BJ (cell line): ENCODE results near the gene PFKFB4. TPM values are rescaled to one million over a fixed set of nuclear protein-coding genes. Genes with fewer than 3 reads are reported as not detected.
"Not testable (repeated sequence)": the region's sequence is repeated elsewhere in the genome, so short reads cannot be mapped to it uniquely, and the experiment has no call there.

Source experiments
- CTCF ChIA-PET: fragments of 350-600 bp; formaldehyde crosslinking; extraction: SDS; loops from one replicate; lab custom pipeline; 2021; ENCODE audit warnings: antibody characterized with exemption, inconsistent platforms; lab: Yijun Ruan, JAX
- POLR2A ChIA-PET: fragments of 300-600 bp; sonication (Branson Sonifier 250); formaldehyde crosslinking; extraction: SDS; loops from one replicate; lab custom pipeline; 2021; ENCODE audit warnings: antibody characterized with exemption; lab: Charles Lee
- DNase-seq: peaks from one replicate; pipeline ENCODE4 v3.0.0-alpha.2; 2011; ENCODE audit warnings: low read depth
- H3K27me3 ChIP-seq: 2 replicates; pipeline ENCODE4 v1.6.0; 2011; ENCODE audit warnings: low read length; ENCODE audit not compliant: control insufficient read depth, insufficient read depth
- H3K36me3 ChIP-seq: 2 replicates; pipeline ENCODE4 v1.5.1; 2011; ENCODE audit warnings: low read length; ENCODE audit not compliant: control insufficient read depth, insufficient read depth
- H3K4me3 ChIP-seq: 2 replicates; pipeline ENCODE4 v1.5.1; 2011; ENCODE audit warnings: low read depth, mild to moderate bottlenecking, control low read depth, low read length
- polyA plus RNA-seq: library from polyadenylated mRNA; depleted of rRNA; stranded (reverse); fragments of >200 nt; gene quantifications from 2 replicates; pipeline ENCODE4 v1.2.3, GENCODE V29; 2011
- TF ChIP-seq, protein P1 (sequence below): IDR thresholded peaks from 2 replicates; pipeline ENCODE4 v1.5.1; 2011; ENCODE audit warnings: low read depth, mild to moderate bottlenecking, control low read depth, inconsistent platforms, low read length, moderate library complexity; ENCODE audit not compliant: insufficient read depth

Gene PFKFB4
- polyA plus RNA-seq, 1 experiment, result 12.8 TPM

DNA sequence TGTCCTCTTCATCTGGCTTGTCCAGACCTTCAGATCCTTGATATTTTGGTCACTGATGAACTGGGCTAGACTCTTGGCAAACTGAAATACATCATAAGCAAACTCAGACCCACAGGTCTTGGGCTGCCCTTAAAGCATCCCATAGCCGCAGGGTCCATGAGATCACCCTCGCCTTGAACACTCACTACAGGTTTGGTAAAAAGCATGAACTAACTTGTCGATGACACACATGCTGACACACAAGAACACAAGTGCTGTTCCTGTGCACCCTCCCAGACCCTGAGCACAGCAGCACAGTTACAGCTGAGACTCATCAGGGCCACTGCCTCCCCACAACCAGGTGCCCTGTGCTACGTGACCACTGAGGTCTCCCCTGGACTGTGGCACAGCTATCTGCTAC is 21.0 kb downstream of the PFKFB4 start:
- H3K4me3 ChIP-seq, result no peak overlapping the region
- TF ChIP-seq, protein P1, sequence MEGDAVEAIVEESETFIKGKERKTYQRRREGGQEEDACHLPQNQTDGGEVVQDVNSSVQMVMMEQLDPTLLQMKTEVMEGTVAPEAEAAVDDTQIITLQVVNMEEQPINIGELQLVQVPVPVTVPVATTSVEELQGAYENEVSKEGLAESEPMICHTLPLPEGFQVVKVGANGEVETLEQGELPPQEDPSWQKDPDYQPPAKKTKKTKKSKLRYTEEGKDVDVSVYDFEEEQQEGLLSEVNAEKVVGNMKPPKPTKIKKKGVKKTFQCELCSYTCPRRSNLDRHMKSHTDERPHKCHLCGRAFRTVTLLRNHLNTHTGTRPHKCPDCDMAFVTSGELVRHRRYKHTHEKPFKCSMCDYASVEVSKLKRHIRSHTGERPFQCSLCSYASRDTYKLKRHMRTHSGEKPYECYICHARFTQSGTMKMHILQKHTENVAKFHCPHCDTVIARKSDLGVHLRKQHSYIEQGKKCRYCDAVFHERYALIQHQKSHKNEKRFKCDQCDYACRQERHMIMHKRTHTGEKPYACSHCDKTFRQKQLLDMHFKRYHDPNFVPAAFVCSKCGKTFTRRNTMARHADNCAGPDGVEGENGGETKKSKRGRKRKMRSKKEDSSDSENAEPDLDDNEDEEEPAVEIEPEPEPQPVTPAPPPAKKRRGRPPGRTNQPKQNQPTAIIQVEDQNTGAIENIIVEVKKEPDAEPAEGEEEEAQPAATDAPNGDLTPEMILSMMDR, result no peak
- DNase-seq, result no peak
- peaks cover 36% of the 10 kb centered on the region for H3K36me3 ChIP-seq
- POLR2A ChIA-PET, result no interaction called here
- CTCF ChIA-PET, result interaction anchor here (1.8 kb wide), 1 partner anchor 14 kb away, joined by 7 read pairs; no protein-coding TSS in a partner anchor
- no peaks in the 10 kb centered on the region for H3K27me3 ChIP-seq

DNA sequence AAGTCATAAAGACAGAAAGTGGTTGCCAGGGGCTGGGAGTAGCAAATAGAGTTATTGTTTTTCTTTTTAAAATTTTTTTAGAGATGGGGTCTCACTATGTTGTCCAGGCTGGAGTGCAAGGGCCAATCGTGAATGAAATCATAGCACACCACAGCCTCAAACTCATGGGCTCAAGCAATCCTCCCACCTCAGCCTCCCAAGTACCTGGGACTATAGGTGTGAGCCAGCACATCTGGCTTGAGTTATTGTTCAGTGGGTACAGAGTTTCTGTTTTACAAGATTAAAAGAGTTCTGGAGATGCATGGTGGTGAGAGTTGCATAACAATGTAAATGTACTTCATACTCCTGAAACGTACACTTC is 23.6 kb downstream of the PFKFB4 start:
- TF ChIP-seq, protein P1, result no peak
- peaks cover 23% of the 10 kb centered on the region for H3K36me3 ChIP-seq
- ChIA-PET CTCF (interaction anchor here (0.8 to 1.2 kb wide), 3 partner anchors 16 to 28 kb away, joined by 3 to 5 read pairs (median 4); no protein-coding TSS in a partner anchor), POLR2A (no interaction called here)
- H3K4me3 ChIP-seq, result no peak overlapping the region
- no peak for DNase-seq
- H3K27me3 ChIP-seq, result no peaks in the 10 kb centered on the region

DNA sequence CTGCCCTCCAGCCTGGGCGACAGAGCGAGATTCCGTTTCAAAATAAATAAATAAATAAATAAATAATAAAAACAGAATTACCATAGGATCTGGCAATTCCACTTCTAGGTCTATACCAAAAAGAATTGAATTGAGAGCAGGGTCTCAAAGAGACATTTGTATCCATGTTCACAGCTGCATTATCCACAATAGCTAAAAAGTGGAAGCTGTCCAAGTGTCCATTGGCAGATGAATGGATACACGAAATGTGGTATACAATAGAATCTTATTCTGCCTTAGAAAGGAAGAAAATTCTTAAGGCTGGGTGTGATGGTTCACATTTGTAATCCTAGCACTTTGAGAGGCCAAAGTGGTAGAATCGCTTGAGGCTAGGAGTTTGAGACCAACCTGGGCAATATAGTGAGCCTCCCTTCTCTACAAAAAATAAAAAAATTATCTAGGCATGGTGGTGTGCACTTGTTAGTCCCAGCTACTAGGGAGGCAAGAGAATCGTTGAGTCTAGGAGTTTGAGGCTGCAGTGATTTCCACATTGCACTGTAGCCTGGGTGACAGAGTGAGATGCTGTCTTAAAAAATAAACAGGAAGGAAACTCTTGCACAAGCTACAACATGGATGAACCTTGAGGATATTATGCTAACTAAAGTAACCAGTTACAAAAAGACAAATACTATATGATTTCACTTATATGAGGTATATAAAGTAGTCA is 24.2 kb downstream of the PFKFB4 start:
- no peaks in the 10 kb centered on the region for H3K27me3 ChIP-seq
- peaks cover 23% of the 10 kb centered on the region for H3K36me3 ChIP-seq
- no peak for DNase-seq
- ChIA-PET POLR2A (no interaction called here), CTCF (interaction anchor here (1.1 to 1.4 kb wide), 2 partner anchors 17 to 23 kb away, joined by 3 to 5 read pairs; no protein-coding TSS in a partner anchor)
- TF ChIP-seq, protein P1, result no peak
- no peak overlapping the region for H3K4me3 ChIP-seq

DNA sequence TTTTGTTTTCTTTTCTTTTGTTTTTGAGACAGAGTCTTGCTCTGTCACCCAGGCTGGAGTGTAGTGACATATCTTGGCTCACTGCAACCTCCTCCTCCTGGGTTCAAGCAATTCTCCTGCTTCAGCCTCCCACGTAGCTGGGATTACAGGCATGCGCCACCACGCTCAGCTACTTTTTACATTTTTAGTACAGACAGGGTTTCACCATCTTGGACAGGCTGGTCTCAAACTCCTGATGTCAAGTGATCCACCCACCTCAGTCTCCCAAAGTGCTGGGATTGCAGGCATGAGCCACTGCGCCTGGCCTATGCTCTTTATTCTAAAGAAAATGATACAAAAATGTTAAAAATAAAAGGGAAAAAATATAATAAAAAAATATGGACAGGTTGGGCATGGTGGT is 25.9 kb downstream of the PFKFB4 start:
- ChIA-PET POLR2A (interaction anchor here (0.5 kb wide), 1 partner anchor 517 kb away, joined by 3 read pairs; no protein-coding TSS in a partner anchor), CTCF (interaction anchor here (1.3 to 2.3 kb wide), 3 partner anchors 10 to 95 kb away, joined by 3 to 6 read pairs (median 3); no protein-coding TSS in a partner anchor)
- not testable (repeated sequence) for H3K4me3 ChIP-seq, H3K27me3 ChIP-seq, H3K36me3 ChIP-seq, DNase-seq

DNA sequence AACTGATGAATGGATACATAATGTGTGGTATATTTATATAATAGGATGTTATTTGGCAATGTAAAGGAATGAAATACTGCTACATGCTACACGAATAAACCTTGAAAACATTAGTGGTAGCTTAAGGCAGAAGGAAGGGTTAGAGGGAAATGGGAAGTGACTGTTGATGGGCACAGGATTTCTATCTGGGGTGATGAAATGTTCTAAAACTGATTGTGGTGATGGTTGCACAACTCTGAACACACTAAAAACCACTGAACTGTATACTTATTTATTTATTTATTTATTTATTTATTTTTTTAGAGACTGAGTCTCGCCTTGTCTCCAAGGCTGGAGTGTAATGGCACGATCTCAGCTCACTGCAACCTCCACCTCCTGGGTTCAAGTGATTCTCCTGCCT is 27.8 kb downstream of the PFKFB4 start:
- ChIA-PET CTCF (interaction anchor here (1.7 kb wide), 1 partner anchor 20 kb away, joined by 8 read pairs; no protein-coding TSS in a partner anchor), POLR2A (no interaction called here)
- H3K27me3 ChIP-seq, result no peaks in the 10 kb centered on the region
- H3K4me3 ChIP-seq, result no peak overlapping the region
- TF ChIP-seq, protein P1, result no peak
- no peak for DNase-seq
- peaks cover 8% of the 10 kb centered on the region for H3K36me3 ChIP-seq
